Activated CD4-positive, CD25-positive, alpha-beta regulatory T cell treated with anti-CD3 and anti-CD28 coated beads, Interleukin-2, amount 50 U/mL, for 24 hours (primary cell): Measurements from ENCODE around the gene MEN1.
"Not testable (repeated sequence)": the region's sequence is repeated elsewhere in the genome, so short reads cannot be mapped to it uniquely, and the experiment has no call there.

ENCODE experiments used
- ATAC-seq, 2 donors: fragments of 150-1000 bp; cut with Tn5 transposase; one replicate each; pipeline ENCODE4 v1.10.0; 2021; ENCODE audit warnings: mild to moderate bottlenecking in 1 of 2, moderate library complexity in 1 of 2

Gene MEN1

GRCh38 chr11:64832467-64833197, 22.3 kb upstream of the MEN1 start:
- no peak for ATAC-seq

GRCh38 chr11:64831411-64831891, 21.1 kb upstream of the MEN1 start:
- ATAC-seq = no peak

- no peak for ATAC-seq
These were observed 19.3 kb upstream of the MEN1 start for GRCh38 chr11:64829536-64830251.

- no peak for ATAC-seq
These were observed 17.1 kb upstream of the MEN1 start for GRCh38 chr11:64827451-64827839.

- ATAC-seq = no peak
These were observed 16.5 kb upstream of the MEN1 start for GRCh38 chr11:64826578-64827450.

GRCh38 chr11:64826062-64826461, 15.7 kb upstream of the MEN1 start:
- ATAC-seq = no peak

- ATAC-seq = no peak
These were observed 13.3 kb upstream of the MEN1 start for GRCh38 chr11:64823568-64824119.

- no peak for ATAC-seq
These were observed 7.1 kb upstream of the MEN1 start for GRCh38 chr11:64817476-64817875.

GRCh38 chr11:64815433-64815832, 5.1 kb upstream of the MEN1 start:
- not testable (repeated sequence) for ATAC-seq

GRCh38 chr11:64814712-64815187, 4.4 kb upstream of the MEN1 start:
- no peak for ATAC-seq

GRCh38 chr11:64813826-64814225, 3.5 kb upstream of the MEN1 start:
- ATAC-seq = no peak

- ATAC-seq = peak; percentile 29 to 30
These were observed 531 bp upstream of the MEN1 start for GRCh38 chr11:64810891-64811272.

- peak; percentile 3 to 26 for ATAC-seq
These were observed 540 bp downstream of the MEN1 start for GRCh38 chr11:64809781-64810241.

GRCh38 chr11:64805481-64805880, 4.9 kb downstream of the MEN1 start:
- ATAC-seq = no peak

GRCh38 chr11:64804346-64805210, 5.8 kb downstream of the MEN1 start:
- ATAC-seq = no peak

- no peak for ATAC-seq
These were observed 6.5 kb downstream of the MEN1 start for GRCh38 chr11:64803846-64804345.

- peak; percentile 85 to 88 for ATAC-seq
These were observed 7.0 kb downstream of the MEN1 start, which contains the start of gene MAP4K2 for GRCh38 chr11:64803158-64803845. MAP4K2 (minus strand) TSS chr11:64803214; CDS start chr11:64803149, 65 bp downstream.

GRCh38 chr11:64802370-64803157, 7.8 kb downstream of the MEN1 start:
- peak; percentile 40 to 47 for ATAC-seq

GRCh38 chr11:64801561-64802369, 8.6 kb downstream of the MEN1 start:
- no peak for ATAC-seq
